Osteoblast (primary cell): ENCODE results near the gene NBR1. TPM values are rescaled to one million over a fixed set of nuclear protein-coding genes. Genes with fewer than 3 reads are reported as not detected.
"Not testable (repeated sequence)": the region's sequence is repeated elsewhere in the genome, so short reads cannot be mapped to it uniquely, and the experiment has no call there.

ENCODE experiments used
- DNase-seq: peaks from one replicate; pipeline ENCODE4 v3.0.0; 2011; ENCODE audit warnings: low spot score, mixed read lengths; ENCODE audit not compliant: insufficient read length; ENCODE audit errors: missing footprints
- H2AFZ ChIP-seq: 2 replicates; pipeline ENCODE4 v1.6.0; 2011; ENCODE audit warnings: mild to moderate bottlenecking, low read length
- H3K27ac ChIP-seq: 2 replicates; pipeline ENCODE4 v1.5.1; 2011; ENCODE audit warnings: mild to moderate bottlenecking, low read depth, low read length, moderate library complexity
- H3K27me3 ChIP-seq: 2 replicates; pipeline ENCODE4 v1.6.0; 2012; ENCODE audit warnings: mild to moderate bottlenecking, control low read depth, inconsistent platforms, low read length, moderate library complexity; ENCODE audit not compliant: insufficient read depth
- H3K36me3 ChIP-seq: 2 replicates; pipeline ENCODE4 v1.5.1; 2011; ENCODE audit warnings: mild to moderate bottlenecking, low read length, control low read depth, moderate library complexity; ENCODE audit not compliant: insufficient read depth
- H3K4me1 ChIP-seq: 2 replicates; pipeline ENCODE4 v1.5.1; 2011; ENCODE audit warnings: mild to moderate bottlenecking, low read length, control low read depth, moderate library complexity; ENCODE audit not compliant: insufficient read depth
- H3K4me2 ChIP-seq: 2 replicates; pipeline ENCODE4 v1.6.0; 2011; ENCODE audit warnings: mild to moderate bottlenecking, low read length; ENCODE audit not compliant: insufficient read depth
- H3K4me3 ChIP-seq: fragments of 200-600 bp; sonication (generic); 3 replicates; pipeline ENCODE4 v1.5.1; 2012; ENCODE audit warnings: mild to moderate bottlenecking, low read length, inconsistent platforms; ENCODE audit not compliant: insufficient read depth
- H3K79me2 ChIP-seq: 2 replicates; pipeline ENCODE4 v1.6.0; 2012; ENCODE audit warnings: mild to moderate bottlenecking, low read length, control low read depth, inconsistent platforms; ENCODE audit not compliant: insufficient read depth
- H3K9me3 ChIP-seq: 2 replicates; pipeline ENCODE4 v1.5.1; 2011; ENCODE audit warnings: low read depth, low read length, control low read depth
- H4K20me1 ChIP-seq: 2 replicates; pipeline ENCODE4 v1.6.0; 2012; ENCODE audit warnings: mild to moderate bottlenecking, low read length, control low read depth; ENCODE audit not compliant: insufficient read depth
- CTCF ChIP-seq: IDR thresholded peaks from 2 replicates; pipeline ENCODE4 v1.5.1; 2011; ENCODE audit warnings: mild to moderate bottlenecking, low read depth, low read length, moderate library complexity; ENCODE audit errors: extremely low read depth
- total RNA-seq: library from RNA; depleted of rRNA; stranded (reverse); fragments of >200 nt; gene quantifications from 2 replicates; pipeline ENCODE4 v1.2.3, GENCODE V29; 2012

NBR1 gene
- total RNA-seq, 1 donor, result 121 TPM

- TF ChIP-seq CTCF, result no peak
Observed at GRCh38 chr17:43134774-43135453, 36.1 kb upstream of the NBR1 start.

GRCh38 chr17:43135454-43135819, 35.6 kb upstream of the NBR1 start:
- peaks cover 4% of the 10 kb centered on the region for H3K36me3 ChIP-seq
- H2AFZ ChIP-seq, result no peak overlapping the region
- no peak overlapping the region for H3K4me3 ChIP-seq
- H3K9me3 ChIP-seq, result no peaks in the 10 kb centered on the region
- H3K27me3 ChIP-seq, result no peaks in the 10 kb centered on the region
- DNase-seq, result no peak
- no peaks in the 10 kb centered on the region for H3K4me1 ChIP-seq
- H3K79me2 ChIP-seq, result no peaks in the 10 kb centered on the region
- no peaks in the 10 kb centered on the region for H4K20me1 ChIP-seq
- no peak overlapping the region for H3K27ac ChIP-seq
- no peak overlapping the region for H3K4me2 ChIP-seq
- no peak for TF ChIP-seq CTCF

More at GRCh38 chr17:43134774-43135453, 36.1 kb upstream of the NBR1 start:
- Histone ChIP-seq H3K27ac (no peak overlapping the region), H3K4me2 (no peak overlapping the region), H3K4me1 (no peaks in the 10 kb centered on the region), H4K20me1 (no peaks in the 10 kb centered on the region), H3K27me3 (no peaks in the 10 kb centered on the region), H2AFZ (no peak overlapping the region), H3K4me3 (no peak overlapping the region), H3K79me2 (no peaks in the 10 kb centered on the region), H3K36me3 (peaks cover 4% of the 10 kb centered on the region), H3K9me3 (no peaks in the 10 kb centered on the region)
- no peak for DNase-seq

- not testable (repeated sequence) for H3K4me1 ChIP-seq, H3K36me3 ChIP-seq, H3K27me3 ChIP-seq
Observed at GRCh38 chr17:43136574-43136973, 34.4 kb upstream of the NBR1 start.

GRCh38 chr17:43138531-43138930, 32.5 kb upstream of the NBR1 start:
- not testable (repeated sequence) for DNase-seq, H3K4me3 ChIP-seq, H3K9me3 ChIP-seq, H3K27me3 ChIP-seq, H4K20me1 ChIP-seq, H3K27ac ChIP-seq, H3K4me1 ChIP-seq, H3K4me2 ChIP-seq, H3K79me2 ChIP-seq, H3K36me3 ChIP-seq, H2AFZ ChIP-seq

More at GRCh38 chr17:43136574-43136973, 34.4 kb upstream of the NBR1 start:
- H3K27ac ChIP-seq, H3K4me3 ChIP-seq, H2AFZ ChIP-seq, H4K20me1 ChIP-seq, DNase-seq, H3K79me2 ChIP-seq, H3K9me3 ChIP-seq, H3K4me2 ChIP-seq: not testable (repeated sequence)
